ENCODE data around the gene CAP2. TPM values are rescaled to one million over a fixed set of nuclear protein-coding genes. Genes with fewer than 3 reads are reported as not detected.

Gene CAP2
- total and polyA plus RNA-seq, 2 experiments from 2014 or later: 6.7 to 9.1 TPM

DNA sequence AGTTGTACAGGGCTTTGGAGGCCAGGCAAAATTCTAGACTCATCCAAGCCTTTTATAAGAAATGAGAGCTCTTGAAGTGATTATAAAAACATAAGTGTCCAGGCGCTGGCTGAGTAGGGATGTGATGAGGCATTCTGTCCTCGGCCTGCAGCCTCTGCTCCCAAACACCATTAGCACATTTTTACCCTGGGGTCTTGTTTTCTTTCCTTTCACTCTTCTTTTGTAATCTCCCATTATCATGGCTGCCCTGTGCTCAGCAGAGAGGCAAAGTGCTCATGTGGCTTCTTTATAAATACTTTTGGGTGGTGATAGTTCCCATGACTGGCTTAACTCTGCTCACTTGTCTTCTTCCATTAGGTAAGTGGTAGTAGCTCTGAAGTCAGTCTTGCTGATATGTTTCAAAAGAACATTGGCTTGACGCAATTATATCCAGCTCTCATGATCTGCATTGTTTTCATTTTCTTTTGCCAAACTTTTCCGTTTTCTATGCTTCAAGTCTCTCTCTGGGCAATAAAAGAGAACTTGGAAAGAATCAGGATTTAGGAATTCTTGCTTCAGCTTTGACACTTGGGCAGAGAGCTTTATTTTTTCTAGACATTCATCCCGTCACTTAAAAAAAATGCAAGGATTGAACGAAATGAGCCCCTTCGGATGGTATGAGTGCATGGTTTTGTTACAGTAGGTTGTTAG, 61.1 kb downstream of the CAP2 start (continued):
- TF ChIP-seq, protein P1, sequence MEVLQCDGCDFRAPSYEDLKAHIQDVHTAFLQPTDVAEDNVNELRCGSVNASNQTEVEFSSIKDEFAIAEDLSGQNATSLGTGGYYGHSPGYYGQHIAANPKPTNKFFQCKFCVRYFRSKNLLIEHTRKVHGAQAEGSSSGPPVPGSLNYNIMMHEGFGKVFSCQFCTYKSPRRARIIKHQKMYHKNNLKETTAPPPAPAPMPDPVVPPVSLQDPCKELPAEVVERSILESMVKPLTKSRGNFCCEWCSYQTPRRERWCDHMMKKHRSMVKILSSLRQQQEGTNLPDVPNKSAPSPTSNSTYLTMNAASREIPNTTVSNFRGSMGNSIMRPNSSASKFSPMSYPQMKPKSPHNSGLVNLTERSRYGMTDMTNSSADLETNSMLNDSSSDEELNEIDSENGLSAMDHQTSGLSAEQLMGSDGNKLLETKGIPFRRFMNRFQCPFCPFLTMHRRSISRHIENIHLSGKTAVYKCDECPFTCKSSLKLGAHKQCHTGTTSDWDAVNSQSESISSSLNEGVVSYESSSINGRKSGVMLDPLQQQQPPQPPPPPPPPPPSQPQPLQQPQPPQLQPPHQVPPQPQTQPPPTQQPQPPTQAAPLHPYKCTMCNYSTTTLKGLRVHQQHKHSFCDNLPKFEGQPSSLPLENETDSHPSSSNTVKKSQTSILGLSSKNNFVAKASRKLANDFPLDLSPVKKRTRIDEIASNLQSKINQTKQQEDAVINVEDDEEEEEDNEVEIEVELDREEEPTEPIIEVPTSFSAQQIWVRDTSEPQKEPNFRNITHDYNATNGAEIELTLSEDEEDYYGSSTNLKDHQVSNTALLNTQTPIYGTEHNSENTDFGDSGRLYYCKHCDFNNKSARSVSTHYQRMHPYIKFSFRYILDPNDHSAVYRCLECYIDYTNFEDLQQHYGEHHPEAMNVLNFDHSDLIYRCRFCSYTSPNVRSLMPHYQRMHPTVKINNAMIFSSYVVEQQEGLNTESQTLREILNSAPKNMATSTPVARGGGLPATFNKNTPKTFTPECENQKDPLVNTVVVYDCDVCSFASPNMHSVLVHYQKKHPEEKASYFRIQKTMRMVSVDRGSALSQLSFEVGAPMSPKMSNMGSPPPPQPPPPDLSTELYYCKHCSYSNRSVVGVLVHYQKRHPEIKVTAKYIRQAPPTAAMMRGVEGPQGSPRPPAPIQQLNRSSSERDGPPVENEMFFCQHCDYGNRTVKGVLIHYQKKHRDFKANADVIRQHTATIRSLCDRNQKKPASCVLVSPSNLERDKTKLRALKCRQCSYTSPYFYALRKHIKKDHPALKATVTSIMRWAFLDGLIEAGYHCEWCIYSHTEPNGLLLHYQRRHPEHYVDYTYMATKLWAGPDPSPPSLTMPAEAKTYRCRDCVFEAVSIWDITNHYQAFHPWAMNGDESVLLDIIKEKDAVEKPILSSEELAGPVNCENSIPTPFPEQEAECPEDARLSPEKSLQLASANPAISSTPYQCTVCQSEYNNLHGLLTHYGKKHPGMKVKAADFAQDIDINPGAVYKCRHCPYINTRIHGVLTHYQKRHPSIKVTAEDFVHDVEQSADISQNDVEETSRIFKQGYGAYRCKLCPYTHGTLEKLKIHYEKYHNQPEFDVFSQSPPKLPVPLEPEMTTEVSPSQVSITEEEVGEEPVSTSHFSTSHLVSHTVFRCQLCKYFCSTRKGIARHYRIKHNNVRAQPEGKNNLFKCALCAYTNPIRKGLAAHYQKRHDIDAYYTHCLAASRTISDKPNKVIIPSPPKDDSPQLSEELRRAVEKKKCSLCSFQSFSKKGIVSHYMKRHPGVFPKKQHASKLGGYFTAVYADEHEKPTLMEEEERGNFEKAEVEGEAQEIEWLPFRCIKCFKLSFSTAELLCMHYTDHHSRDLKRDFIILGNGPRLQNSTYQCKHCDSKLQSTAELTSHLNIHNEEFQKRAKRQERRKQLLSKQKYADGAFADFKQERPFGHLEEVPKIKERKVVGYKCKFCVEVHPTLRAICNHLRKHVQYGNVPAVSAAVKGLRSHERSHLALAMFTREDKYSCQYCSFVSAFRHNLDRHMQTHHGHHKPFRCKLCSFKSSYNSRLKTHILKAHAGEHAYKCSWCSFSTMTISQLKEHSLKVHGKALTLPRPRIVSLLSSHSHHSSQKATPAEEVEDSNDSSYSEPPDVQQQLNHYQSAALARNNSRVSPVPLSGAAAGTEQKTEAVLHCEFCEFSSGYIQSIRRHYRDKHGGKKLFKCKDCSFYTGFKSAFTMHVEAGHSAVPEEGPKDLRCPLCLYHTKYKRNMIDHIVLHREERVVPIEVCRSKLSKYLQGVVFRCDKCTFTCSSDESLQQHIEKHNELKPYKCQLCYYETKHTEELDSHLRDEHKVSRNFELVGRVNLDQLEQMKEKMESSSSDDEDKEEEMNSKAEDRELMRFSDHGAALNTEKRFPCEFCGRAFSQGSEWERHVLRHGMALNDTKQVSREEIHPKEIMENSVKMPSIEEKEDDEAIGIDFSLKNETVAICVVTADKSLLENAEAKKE (CRISPR knock-in tag; IDR thresholded peaks at IDR 0.05): no peak
- TF ChIP-seq CREB1 (CRISPR knock-in tag; IDR thresholded peaks at IDR 0.05; ENCODE audit: low read depth) (no peak), ZNF331 (CRISPR knock-in tag; IDR thresholded peaks at IDR 0.05; ENCODE audit: low read depth) (no peak), NANOG (IDR thresholded peaks at IDR 0.05; ENCODE audit: borderline replicate concordance) (no peak), EZH2phosphoT487 (IDR thresholded peaks at IDR 0.05; ENCODE audit: unreplicated experiment) (no peak)

DNA sequence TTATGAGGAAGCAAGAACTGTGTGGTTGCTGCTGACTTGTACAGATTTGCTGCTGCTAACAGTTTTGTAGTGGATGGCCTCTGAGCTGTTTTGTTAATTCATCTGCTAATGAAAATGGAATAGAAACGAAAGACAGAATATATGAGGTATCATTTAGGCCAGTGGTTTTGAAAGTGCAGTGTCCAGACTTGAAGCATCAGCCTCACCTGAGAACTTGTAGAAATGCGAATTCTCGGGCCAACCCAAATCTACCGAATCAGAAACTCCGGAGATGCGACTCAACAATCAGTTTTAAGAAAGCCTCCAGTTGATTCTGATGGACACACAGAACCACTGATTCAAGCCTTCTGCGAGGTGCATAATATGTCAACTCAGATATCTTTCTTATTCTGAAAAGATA, 62.5 kb downstream of the CAP2 start:
- H3K4me2 ChIP-seq: no peak overlapping the region
- no peaks in the 10 kb centered on the region for H3F3A ChIP-seq (replicated peaks; ENCODE audit: low read depth)
- H3K4me3 Mint-ChIP-seq: no peak overlapping the region
- no peaks in the 10 kb centered on the region for H3K9me3 Mint-ChIP-seq
- no peak overlapping the region for H3K4me3 ChIP-seq
- TF ChIP-seq CREB1 (CRISPR knock-in tag; IDR thresholded peaks at IDR 0.05; ENCODE audit: low read depth): no peak
- TF ChIP-seq STAT1 (IDR thresholded peaks at IDR 0.05; ENCODE audit: unreplicated experiment): no peak
- no peak for TF ChIP-seq EZH2phosphoT487 (IDR thresholded peaks at IDR 0.05; ENCODE audit: unreplicated experiment)
- no peaks in the 10 kb centered on the region for H4K20me1 ChIP-seq (replicated peaks; ENCODE audit: insufficient read depth)
- no peak for DNase-seq (ENCODE audit: low spot score)
- H3K27me3 Mint-ChIP-seq (ENCODE audit: insufficient read depth, low read depth, poor library complexity): no peaks in the 10 kb centered on the region
- no peaks in the 10 kb centered on the region for H3K9me2 ChIP-seq (ENCODE audit: insufficient read depth)
- H3K79me2 ChIP-seq (replicated peaks; ENCODE audit: insufficient read depth): no peaks in the 10 kb centered on the region
- no peak overlapping the region for H2AFZ ChIP-seq
- H3K36me3 Mint-ChIP-seq (ENCODE audit: low read depth): no peaks in the 10 kb centered on the region; the same call in 2 of the 3 replicates
- H3K4me1 ChIP-seq (ENCODE audit: insufficient read depth): 0 out of 2 replicates have a peak, but pooled peaks cover 6% of the 10 kb centered on the region
- no peaks in the 10 kb centered on the region for H3K36me3 ChIP-seq (ENCODE audit: insufficient read depth)
- H3K4me1 Mint-ChIP-seq: peaks cover 11% of the 10 kb centered on the region; the same call in 2 of the 3 replicates
- no peak for ATAC-seq
- no peaks in the 10 kb centered on the region for H3K27me3 ChIP-seq (ENCODE audit: insufficient read depth)
- H3K27ac Mint-ChIP-seq: no peak overlapping the region
- H3K27ac ChIP-seq (ENCODE audit: low read depth): no peak overlapping the region

Measured in GM23338 (cell line).